ENCODE measurements around the gene CRTAC1.

DNA sequence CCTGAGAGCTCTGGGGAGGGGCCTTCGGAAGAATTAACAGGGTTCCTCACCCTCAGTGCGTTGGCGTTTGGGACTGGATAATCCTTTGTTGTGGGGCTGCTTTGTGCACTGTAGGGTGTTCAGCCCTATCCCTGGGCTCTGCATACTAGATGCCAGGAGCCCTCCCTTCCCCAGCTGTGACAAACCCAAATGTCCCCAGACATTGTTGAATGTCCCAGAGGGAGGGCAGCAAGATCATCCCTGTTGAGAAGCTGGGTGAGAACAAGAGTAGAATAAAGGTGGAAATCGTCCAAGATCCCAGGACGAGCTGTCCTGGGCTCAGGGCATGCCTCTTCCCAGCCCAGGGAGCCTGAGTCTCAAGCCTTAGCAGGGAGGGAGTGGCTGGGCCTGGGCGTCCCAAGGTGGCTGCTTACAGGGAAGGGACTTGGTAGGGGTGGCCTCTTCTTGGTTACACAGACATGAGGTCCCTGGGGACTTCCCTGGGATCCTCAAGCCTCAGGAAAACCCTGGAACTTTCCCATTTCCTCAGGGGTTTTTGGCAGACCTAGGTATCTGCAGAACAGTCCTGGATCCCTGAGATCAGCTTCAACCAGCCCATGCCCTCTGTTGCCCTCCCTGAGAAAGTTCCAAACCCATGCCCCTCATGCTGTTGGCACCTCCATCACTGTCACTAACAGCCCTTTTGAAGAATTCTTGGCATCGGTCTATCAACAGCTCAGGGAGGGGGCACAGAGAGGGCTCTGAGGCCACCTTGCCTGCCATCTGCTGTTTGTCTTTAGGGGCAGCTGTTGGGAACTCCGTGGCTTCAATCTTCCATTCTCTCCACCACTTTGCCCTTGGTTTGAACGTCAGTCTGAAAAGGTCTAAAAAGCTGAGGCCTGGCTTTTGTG, 127.0 kb downstream of the CRTAC1 start:
- TF ChIP-seq EZH2 (IDR thresholded peaks at IDR 0.05) (no peak), CTCF (IDR thresholded peaks at IDR 0.05) (no peak), EZH2phosphoT487 (IDR thresholded peaks at IDR 0.05) (no peak)
